UCSD-AML1 (cell line): ENCODE results near the gene KLHL29.

Experiments used
- DNase-seq: peaks from one replicate; lab custom pipeline; 2025; ENCODE audit not compliant: unreplicated experiment; lab: John Stamatoyannopoulos, UW

KLHL29 gene

DNA sequence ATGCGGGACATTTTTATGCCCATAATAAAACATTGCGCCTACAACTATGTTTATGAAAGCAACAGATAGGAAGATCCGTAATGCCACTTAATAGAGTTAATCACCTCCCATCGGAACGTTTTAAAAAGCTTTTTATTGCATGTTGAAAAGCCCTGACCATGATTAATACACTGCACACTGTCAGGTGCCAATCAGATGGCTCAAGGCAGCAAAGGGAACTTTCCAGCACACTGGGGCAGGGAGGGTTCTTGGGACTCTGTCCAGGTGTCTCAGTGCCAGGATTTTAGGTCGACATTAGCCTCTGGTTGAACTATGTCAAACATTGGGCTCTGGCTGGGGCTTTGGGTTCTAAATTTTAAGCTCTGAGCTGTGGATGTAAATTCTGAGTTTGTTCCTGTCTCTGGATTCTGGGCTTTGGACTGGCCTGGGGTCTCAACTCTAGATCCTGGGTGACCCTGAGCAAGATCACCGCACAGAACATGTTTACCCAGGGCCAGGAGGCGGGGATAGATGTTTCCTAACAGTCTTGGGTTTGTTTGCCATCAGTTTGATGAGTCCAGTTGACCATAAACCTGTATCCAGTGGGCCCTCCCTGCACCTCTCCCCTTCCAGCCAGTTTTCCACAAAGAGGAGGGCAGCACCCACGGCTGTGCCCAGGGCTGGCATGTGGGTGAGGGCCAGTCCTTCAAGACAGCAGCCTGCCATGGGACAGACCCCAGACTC lies 279.2 kb downstream of the KLHL29 start:
- no peak for DNase-seq

DNA sequence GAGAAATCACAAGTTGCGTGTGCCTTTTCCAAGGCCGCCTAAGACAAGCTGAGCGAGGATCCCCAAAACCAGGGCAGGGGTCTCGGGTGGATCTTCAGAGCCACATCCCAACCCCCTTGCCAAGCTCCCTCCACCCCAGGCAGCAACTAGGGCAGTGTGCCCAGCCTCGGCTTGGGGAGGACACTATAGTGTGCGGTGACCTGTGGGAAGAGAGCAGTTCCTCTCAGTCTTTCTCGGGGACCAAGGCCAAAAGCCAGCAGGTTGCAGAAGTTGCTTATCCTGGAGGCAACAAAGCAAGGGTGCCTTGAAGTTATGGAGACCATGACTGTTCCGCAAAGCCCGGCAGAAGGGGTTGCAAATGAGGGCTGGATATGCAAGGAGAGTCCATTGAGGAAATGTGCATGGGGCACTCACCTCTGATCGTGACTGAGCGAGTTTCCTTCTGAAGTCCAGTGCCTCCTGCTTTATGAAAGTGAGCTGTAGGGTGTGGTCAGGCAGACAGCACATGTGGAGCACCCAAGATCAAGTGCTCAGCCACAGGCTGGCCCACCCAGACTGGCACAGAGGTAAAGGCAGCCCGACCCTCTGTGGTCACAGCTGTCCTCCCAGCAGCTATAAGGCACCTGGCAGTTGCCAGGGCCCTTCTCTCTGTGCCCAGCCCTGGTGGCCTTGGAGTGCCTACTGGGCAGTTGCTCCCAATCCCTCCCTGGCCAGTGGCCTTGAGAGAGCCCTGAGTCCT lies 281.4 kb downstream of the KLHL29 start:
- DNase-seq, result no peak

DNA sequence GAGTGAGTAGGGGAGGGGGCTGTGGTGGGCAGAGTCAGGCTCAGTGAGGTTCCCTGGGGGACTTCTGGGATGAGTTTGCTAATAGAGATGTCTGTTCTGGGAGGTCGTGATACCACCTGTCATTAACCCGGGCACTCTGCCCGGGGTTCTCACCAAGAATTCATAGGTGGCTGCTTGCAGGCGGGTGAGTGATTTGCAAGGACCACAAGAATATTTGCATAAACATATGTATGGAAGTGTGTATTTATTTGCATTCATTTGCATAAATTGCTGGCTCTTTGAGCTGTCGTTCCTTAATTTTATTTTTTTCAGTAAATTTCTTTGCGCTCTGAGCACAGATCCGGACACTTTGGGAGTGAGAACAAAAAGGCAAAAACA lies 282.0 kb downstream of the KLHL29 start:
- no peak for DNase-seq

DNA sequence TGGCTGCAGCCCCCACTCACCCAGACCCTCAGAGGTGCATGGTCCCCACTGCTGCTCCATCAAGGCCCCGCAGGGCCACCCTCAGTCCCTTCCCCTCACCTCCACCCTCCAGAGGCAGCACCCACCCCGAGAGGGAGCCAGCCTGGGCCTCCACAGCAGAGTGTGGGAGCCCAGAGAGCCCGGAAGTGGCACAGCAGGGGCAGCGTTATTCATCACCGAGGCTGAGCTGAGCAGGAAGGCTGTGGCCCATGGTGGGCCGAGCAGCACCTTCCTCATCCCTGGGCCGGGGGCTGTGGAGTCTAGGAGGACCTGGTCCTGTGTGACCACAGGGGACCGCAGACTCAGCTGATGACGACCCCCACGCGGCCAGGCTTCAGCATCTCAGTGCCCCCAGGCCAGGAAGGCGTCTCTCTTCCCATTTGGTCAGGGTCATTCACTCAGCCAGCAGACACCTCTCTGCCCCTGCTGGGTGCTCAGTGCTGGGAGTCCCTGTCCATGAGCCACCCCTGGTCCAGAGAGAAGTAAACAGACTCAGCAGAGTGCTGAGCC lies 283.9 kb downstream of the KLHL29 start:
- DNase-seq, result no peak

DNA sequence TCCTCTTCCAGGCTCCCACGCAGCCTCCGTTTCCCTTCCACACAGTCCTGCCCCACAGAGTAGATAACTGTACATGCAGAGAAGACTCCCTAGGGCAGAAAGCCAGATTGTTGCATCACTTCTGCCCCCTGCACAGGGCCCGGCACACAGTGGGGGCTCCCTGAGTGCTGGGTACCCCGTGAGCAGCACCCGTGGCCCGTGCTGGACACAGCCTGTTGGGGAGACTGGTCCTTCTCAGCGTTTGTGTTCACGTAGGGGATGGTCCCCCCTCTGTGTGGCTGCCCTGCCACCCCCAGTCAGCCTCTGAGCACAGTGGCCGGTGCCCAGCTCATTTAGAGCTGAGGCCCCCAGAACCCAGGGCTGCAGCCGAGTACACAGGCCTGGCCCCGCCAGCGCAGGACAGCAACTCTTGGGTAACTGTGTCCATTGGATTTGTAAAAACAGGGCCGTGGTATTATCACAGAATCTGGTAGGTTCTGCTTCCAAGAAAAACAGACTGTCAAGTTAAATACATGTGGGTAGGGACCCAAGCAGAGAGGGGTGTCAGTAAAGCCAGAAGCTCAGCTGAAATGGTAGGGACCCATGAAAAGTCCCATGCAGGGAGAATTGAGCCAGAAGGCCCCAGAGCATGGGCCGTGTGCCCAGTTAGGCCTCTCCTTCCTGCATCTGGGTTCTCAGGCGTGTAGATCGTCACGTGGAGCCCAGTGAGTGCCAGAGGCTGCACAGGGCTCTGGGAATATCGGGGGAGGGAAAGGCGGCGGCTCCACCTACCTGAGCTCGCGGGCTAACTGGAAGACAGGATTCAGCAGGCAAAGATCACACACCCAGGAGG lies 284.6 kb downstream of the KLHL29 start:
- no peak for DNase-seq

DNA sequence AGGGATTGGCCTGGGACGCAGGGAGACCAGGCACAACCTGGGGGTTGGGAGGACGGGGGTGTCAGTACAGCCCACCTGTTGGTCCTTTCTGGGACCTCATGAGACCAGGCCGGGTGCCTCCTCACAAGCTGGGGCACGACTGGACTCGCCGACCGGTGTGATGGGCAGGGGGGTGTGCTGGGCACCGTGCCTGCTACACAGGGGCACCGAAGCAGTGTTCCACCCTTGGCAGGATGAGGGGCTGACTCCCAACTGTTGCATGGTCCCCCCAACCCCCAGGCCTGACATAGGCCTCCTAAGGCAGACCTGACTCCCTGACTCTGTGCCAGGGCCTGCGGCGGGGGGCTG lies 285.2 kb downstream of the KLHL29 start:
- no peak for DNase-seq

DNA sequence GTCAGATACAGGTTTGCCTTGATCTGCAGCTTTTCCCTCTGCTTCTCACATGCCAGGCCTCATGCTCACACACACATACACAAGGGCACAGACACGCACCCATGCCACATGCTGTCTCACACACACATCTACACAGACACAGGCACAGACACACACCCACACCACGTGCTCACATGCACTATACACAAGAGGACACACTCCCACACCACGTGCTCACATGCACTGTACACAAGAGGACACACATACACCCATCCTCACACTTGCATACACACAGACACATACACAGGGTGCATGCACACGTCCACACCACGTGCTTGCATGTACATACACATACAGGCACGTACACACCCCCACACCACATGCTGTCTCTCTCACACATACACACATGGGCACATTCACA lies 288.1 kb downstream of the KLHL29 start:
- DNase-seq, result no peak

DNA sequence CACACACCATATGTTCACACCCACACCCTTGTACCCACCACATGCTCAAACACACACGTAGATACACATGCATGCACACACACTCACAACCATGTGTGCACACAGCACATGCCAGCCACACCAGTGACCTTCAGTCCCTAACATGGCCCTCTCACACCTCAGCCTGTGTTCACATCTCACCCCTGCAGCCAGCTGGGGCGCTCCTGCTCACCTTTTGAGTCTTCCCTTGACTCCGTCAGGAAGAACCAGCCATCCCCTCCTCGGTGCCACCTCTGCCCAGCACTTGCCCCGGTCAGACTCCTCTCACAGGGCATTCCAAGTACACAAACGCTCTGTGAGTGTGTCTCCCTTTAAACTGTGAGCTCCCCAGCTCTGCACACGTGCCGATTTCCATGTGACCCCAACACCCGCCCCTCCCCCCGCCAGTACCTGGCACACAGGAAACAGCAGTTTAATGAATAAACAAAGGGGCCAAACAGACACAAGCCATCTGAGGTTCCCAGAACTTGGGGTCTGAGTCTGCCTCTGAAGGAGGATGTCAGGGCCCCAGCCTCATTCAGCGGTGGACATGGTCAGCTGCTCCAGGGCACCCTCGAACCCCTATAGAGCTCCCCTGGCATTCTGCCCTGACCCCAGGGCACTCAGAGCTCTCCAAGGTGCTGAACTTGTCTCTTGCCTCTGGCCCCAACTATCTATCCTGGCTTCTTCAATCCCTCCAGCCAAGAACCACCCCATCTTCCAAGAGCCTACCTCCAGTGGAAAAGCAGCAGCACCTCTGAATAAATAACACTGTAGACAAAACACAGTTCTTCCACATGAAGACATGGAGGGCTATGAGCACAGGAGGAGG lies 289.1 kb downstream of the KLHL29 start:
- peak; percentile 25 for DNase-seq

DNA sequence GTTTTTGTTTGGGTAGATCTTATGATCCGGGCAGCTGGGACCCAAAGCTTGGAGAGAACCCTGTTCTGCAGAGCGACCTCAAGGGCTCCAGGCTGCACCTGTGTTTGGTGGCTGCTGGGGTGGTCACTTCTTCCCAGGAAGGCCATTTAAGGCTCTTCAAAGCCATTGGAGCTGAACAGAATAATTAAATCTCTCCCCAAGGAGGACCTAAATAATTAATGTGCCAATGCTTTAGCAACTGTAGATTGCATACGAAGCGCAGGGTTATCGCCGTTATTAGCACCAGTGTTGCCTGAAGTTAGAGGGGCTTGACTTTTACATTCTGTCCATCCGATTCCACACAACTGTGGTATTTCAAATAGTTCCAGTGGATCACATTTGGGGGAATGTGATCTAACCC lies 290.5 kb downstream of the KLHL29 start:
- no peak for DNase-seq

DNA sequence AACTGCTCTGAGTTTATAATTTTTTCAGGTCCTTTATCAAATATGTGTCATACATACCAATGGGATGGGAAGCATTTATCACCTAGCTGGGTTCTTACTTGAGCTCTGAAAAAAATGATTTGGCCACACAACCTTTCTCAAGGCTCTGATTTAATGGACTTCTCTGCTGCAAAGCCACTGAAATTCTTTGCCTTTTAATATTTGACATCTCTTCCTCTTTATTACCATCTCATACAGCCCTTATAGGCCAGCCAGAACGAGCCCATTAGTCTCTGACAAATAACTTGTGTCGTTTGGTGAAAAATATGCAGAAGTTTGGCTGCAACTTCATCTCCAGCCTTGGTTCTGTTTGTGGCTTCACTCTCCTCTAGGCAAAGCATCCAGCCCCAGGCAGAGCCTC lies 292.9 kb downstream of the KLHL29 start:
- no peak for DNase-seq

DNA sequence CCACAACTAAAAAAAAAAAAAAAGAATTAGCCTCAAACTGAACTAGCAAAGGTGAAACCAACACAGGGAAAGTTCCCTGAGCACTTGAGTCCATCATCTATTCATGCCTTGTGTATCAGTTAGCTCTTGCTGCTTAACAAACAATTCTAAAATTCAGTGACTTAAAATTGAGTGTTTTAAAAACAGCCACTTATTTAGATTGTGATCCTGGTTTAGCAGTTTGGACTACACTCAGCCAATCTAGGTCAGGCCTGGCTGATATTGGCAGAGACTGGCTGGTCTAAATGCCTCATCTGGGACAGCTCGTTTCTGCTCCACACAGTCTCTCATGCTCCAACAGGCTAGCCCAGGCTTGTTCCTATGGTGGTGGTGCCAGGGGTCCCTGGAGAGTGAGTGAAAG lies 294.1 kb downstream of the KLHL29 start:
- no peak for DNase-seq

DNA sequence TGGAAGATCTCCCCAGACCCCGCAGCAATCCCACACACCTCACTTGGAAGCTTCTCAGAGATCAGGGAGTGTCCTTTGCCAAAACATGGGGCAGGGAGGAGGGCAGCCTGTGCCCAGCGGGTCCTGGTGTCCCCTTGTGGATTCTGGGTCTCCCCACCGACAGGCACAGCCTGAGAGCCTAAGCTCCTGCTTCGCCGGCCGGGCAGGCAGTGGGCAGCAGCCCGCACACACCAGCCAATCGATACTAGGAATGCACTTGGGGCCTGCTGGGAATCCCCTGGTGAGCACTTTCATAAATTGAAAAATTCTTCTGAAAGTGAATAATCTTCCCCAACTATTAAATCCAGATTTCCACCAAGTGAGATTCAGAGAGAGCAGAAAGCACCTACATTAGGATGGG lies 296.0 kb downstream of the KLHL29 start:
- no peak for DNase-seq

DNA sequence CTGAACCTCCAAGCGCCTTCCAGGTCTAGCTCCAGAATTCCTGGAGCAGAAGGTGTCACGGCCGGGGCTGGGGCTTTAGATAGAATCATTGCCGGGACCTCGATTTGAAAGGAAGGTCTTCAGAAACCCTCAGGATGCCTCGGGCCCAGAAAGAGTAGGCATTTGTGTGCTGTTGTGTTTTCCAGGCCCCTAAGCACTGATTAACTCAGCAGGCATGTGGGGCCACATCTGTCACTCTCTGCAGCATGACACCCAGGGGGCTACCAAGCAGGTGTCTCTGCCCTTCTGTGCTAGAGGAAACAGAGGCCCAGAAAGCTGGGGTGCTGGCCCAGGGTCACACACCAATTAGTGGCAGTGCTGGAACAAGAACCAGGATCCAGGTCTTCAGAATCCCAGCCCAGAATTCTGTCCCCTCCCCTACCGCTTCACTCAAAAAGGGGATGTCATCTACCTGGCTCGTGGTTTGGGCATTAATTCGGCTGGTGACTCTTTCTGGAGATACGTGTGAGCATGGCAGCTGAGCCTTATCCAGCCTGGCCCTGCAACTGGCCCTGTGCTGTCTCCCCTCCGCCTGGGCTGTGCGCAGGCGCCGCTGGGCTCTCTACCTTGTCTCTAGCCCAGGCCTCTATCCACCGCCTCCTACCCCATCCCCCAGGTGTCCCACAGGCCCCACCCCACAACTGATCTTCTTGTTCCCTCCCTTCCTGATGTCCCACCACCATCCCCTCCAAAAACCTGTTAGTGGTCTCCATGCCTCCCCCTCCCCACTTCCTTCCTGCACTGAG lies 296.6 kb downstream of the KLHL29 start:
- DNase-seq, result no peak

DNA sequence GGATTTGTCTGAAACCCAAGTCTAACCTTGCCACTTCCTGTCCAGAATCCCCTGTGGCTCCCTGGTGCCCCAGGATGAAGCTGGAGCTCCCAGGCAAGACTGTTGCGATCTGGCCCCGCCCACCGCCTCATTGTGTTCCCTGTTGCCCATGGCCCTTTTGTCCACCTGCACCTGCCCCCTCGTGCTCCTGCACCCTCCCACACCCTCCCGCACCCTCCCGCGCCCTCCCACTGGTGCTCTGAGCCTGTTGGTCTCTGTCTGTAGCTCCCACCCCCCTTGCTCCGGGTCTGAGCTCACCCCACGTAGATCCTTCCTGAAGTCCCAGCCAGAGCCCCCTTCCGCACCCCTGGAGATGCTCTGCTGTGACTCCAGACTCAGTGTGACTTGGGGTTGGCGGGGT lies 297.5 kb downstream of the KLHL29 start:
- no peak for DNase-seq

DNA sequence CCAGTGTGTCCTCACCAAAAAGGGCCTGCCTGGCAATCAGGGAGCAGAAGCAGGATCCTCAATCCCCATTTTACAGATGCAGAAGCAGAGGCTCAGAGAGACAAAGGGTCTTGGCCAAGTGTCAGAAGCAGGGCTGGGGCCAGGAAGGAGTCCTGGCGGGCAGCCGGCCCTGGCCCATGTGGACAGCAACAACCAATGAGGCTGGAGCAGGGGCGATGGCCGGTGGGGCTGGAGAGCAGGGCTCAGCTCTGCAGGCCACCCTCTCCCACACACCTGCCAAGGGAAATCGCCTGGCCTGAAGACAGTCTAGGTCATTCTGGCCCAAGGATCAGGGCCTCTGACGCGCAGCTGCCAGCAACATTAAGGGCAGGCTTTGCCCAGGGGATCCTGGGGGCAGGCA lies 298.0 kb downstream of the KLHL29 start:
- DNase-seq, result no peak

DNA sequence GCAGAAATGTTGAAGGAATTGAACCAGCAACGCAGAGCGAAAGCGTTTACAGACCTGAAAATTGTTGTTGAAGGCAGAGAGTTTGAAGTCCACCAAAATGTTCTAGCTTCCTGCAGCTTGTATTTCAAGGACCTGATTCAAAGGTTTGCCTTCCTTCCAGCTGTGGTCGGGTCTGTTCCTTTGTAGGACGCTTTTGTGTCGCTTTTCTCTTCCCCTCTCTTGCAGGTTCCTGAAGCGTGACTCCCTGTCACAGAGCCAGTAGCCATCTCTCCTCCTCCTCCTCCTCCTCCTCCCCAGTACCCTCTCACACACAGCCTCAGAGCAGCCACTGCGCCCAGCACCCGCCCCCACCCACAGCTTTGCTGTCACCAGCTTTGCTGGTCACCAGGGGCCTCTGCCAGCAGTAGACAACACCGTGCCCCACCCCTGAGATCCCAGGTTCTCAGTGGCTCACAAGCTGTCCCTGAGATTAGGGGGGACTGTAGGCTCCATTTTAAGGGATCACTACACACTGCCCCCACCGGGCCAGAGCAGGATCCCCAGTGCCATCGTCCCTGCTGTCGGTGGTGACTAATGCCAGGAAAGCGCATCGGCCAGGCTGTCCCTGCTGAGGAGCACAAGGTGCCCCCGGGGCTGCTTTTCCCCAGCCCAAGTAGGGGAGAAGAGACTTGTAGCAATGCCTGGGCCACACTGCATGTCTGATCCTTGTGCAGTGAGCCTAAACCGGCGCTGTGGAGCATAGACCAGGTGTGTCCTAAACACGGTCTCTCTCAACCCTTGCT lies 299.6 kb downstream of the KLHL29 start:
- DNase-seq, result no peak

DNA sequence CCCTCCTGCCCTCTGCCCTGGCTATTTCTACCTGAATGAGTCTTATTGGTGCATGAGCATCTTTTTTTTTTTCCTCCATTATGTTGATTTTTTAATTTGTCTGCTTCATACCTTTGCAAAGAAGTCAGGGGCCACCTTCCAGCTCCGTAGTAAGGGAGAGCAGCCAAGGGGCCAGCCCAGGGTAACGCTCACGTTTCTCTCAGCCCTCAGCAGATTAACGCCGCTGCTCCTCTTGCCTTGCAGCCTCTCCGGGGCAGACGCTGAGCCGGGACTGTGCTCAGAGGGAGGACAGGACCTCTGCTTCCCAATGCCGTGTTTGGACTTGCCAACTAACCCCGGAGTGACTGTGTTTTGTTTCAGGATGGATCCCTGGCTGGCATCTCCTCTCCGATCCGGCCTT lies 300.2 kb downstream of the KLHL29 start:
- DNase-seq, result no peak

DNA sequence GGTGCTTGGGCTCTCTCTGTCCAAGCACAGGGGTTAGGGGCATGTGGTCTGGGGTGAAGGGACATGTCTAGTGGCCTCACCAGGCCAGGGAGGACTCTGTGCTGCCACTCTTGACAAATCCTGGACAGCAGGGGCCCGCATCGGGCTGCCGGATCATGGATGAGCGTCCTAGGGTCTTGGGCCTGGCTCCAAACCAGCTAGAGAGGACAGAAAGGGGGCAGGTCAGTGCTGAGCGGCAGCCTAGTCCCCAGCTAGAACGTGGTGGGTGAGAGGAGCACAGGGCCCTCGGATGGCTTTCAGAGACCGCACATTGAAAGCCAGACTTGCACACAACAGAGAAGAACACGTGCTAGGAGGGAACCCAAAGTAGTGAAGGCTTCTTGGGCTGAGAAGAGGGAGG lies 300.7 kb downstream of the KLHL29 start:
- DNase-seq, result no peak

DNA sequence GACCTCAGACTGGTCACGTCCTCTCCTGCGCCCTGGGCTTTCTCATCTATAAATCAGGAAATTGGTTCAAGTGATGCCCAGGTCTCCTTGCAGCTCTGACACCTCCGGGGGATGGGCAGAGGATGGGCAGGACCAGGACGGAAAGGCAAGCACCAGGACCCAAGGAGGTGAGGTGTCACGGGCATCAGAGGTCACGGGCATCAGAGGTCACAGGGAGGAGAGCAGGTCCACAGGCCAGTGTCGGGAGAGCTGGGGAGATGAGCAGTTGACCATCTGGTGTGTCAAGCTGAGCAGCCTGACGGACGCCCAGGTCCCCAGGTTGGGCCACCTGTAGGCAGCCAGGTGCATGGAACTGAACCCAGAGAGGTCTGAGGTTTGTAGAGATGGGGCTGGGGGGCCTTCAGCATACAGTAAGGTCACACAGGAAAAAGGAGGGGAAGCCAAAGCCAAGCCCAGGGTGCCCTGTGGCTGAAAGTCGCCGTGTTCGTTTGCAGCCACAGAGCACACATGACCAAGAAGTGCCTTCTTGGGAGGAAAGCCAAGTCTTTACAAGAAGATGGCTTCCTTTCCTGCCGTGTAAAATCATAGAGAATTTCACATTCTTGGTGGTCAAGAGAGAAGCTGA lies 301.5 kb downstream of the KLHL29 start:
- DNase-seq, result no peak
